Panc1 (cell line): ENCODE measurements around the gene CAMK2B. TPM values are rescaled to one million over a fixed set of nuclear protein-coding genes. Genes with fewer than 3 reads are reported as not detected.

ENCODE experiments used
- ATAC-seq: fragments of 200-7000 bp; cut with Tn5 transposase; 2 replicates; pipeline ENCODE4 v1.9.1; 2020; ENCODE audit warnings: mild to moderate bottlenecking, moderate library complexity
- BruUV-seq: library from RNA; stranded (reverse); fragments of 400-500 nt; replicated peaks from 2 replicates; lab custom pipeline; 2021; lab: Mats Ljungman, UMichigan
- CTCF ChIA-PET: fragments of 300-600 bp; sonication (Branson Sonifier 250); formaldehyde crosslinking; loops from one replicate; lab custom pipeline; 2022; ENCODE audit warnings: antibody characterized with exemption; lab: Charles Lee
- POLR2A ChIA-PET: fragments of 300-600 bp; sonication (Branson Sonifier 250); formaldehyde crosslinking; loops from one replicate; lab custom pipeline; 2022; ENCODE audit warnings: antibody characterized with exemption; lab: Charles Lee
- DNase-seq: peaks from one replicate; pipeline ENCODE4 v3.0.0-alpha.2; 2010; ENCODE audit warnings: low read depth, low spot score
- H3K27ac ChIP-seq: 2 replicates; pipeline ENCODE4 v1.5.1; 2011; ENCODE audit warnings: mild to moderate bottlenecking, low read length, inconsistent platforms
- H3K27me3 ChIP-seq: fragments of 200-500 bp; sonication (Bioruptor generic); 2 replicates; pipeline ENCODE4 v1.6.0; 2014; ENCODE audit warnings: low read length, inconsistent platforms; ENCODE audit not compliant: control insufficient read depth, insufficient read depth
- H3K36me3 ChIP-seq: fragments of 200-500 bp; sonication (Bioruptor generic); 2 replicates; pipeline ENCODE4 v1.5.1; 2014; ENCODE audit warnings: inconsistent platforms, mild to moderate bottlenecking, low read length, moderate library complexity; ENCODE audit not compliant: control insufficient read depth, insufficient read depth
- H3K4me1 ChIP-seq: 2 replicates; pipeline ENCODE4 v1.5.1; 2011; ENCODE audit warnings: inconsistent platforms, mild to moderate bottlenecking, low read length, moderate library complexity; ENCODE audit not compliant: control insufficient read depth, insufficient read depth
- H3K4me3 ChIP-seq, 2 experiments: 2 replicates each; pipeline ENCODE4 v1.5.1; 2011 to 2012; ENCODE audit warnings: low read depth in 2 of 2, low read length in 2 of 2, mild to moderate bottlenecking in 2 of 2, inconsistent platforms in 1 of 2, moderate library complexity in 1 of 2
- H3K9me3 ChIP-seq: fragments of 200-500 bp; sonication (Bioruptor generic); 2 replicates; pipeline ENCODE4 v1.5.1; 2014; ENCODE audit warnings: low read depth, mild to moderate bottlenecking, inconsistent platforms, low read length, moderate library complexity; ENCODE audit not compliant: control insufficient read depth, insufficient read depth
- CTCF ChIP-seq: fragments of 450-650 bp; IDR thresholded peaks from 2 replicates; pipeline ENCODE4 v1.5.1; 2017; ENCODE audit warnings: mild to moderate bottlenecking
- POLR2AphosphoS5 ChIP-seq: IDR thresholded peaks from 2 replicates; pipeline ENCODE4 v1.6.1; 2012; ENCODE audit warnings: mild to moderate bottlenecking, low read depth, low read length, moderate library complexity
- SIN3A ChIP-seq: IDR thresholded peaks from 2 replicates; pipeline ENCODE4 v1.6.1; 2012; ENCODE audit warnings: low read depth, mild to moderate bottlenecking, low read length, moderate library complexity, borderline replicate concordance; ENCODE audit not compliant: insufficient read depth
- TCF7L2 ChIP-seq: IDR thresholded peaks from 2 replicates; pipeline ENCODE4 v1.6.1; 2011; ENCODE audit warnings: mild to moderate bottlenecking, low read depth, low read length, inconsistent platforms
- in situ Hi-C: cut with HindIII; loops from 2 replicates; pipeline ENCODE4 v1.10.0; 2016; ENCODE audit warnings: low sequenced_read_pairs, low pct_unique_long_range_greater_than_20kb
- intact Hi-C: fragments of 100-400 bp; cut with micrococcal nuclease; formaldehyde crosslinking; loops from one replicate; pipeline ENCODE4 v1.10.0; 2022; ENCODE audit not compliant: unreplicated experiment
- total RNA-seq: library from RNA; stranded (reverse); gene quantifications from one replicate; pipeline ENCODE4 v1.2.1, GENCODE V29; 2021; ENCODE audit not compliant: unreplicated experiment
- TF ChIP-seq, protein P1 (sequence below), 2 experiments: IDR thresholded peaks; 2 replicates each; pipeline ENCODE4 v1.6.1; 2011 to 2012; ENCODE audit warnings: low read depth in 2 of 2, control low read depth in 1 of 2, low read length in 1 of 2, mild to moderate bottlenecking in 1 of 2, moderate library complexity in 1 of 2; ENCODE audit not compliant: insufficient read depth in 1 of 2

The CAMK2B gene
- total RNA-seq, 1 experiment from 2014 or later, result 0.26 TPM

- DNase-seq, result no peak
- CTCF ChIA-PET, result no interaction called here
Observed at GRCh38 chr7:44325811-44326241, 432 bp upstream of the CAMK2B start.

GRCh38 chr7:44324481-44325200, 753 bp downstream of the CAMK2B start:
- in situ Hi-C loops, result loop anchor here (25.0 kb wide), 1 partner anchor 112 kb away; the partner anchor contains the start of gene YKT6
- TF ChIP-seq POLR2AphosphoS5 (no peak), CTCF (no peak), SIN3A (no peak), TCF7L2 (no peak)
- TF ChIP-seq, protein P1, sequence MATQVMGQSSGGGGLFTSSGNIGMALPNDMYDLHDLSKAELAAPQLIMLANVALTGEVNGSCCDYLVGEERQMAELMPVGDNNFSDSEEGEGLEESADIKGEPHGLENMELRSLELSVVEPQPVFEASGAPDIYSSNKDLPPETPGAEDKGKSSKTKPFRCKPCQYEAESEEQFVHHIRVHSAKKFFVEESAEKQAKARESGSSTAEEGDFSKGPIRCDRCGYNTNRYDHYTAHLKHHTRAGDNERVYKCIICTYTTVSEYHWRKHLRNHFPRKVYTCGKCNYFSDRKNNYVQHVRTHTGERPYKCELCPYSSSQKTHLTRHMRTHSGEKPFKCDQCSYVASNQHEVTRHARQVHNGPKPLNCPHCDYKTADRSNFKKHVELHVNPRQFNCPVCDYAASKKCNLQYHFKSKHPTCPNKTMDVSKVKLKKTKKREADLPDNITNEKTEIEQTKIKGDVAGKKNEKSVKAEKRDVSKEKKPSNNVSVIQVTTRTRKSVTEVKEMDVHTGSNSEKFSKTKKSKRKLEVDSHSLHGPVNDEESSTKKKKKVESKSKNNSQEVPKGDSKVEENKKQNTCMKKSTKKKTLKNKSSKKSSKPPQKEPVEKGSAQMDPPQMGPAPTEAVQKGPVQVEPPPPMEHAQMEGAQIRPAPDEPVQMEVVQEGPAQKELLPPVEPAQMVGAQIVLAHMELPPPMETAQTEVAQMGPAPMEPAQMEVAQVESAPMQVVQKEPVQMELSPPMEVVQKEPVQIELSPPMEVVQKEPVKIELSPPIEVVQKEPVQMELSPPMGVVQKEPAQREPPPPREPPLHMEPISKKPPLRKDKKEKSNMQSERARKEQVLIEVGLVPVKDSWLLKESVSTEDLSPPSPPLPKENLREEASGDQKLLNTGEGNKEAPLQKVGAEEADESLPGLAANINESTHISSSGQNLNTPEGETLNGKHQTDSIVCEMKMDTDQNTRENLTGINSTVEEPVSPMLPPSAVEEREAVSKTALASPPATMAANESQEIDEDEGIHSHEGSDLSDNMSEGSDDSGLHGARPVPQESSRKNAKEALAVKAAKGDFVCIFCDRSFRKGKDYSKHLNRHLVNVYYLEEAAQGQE (IDR thresholded peaks at IDR 0.05; ENCODE audit: insufficient read depth in 1 of 2, low read depth in 2 of 2, low read length in 1 of 2), result no peak
- ATAC-seq (peak; percentile 11; the same call in 1 of the 2 replicates), DNase-seq (no peak)
- no peak overlapping the region for H3K27ac ChIP-seq
- H3K9me3 ChIP-seq, result no peaks in the 10 kb centered on the region
- peak overlapping the region in 1 of 2 experiments; percentile 20; a peak in 1 of 4 replicates for H3K4me3 ChIP-seq
- no peaks in the 10 kb centered on the region for H3K36me3 ChIP-seq
- POLR2A ChIA-PET, result no interaction called here
- H3K4me1 ChIP-seq, result no peaks in the 10 kb centered on the region
- BruUV-seq, result no TSS peak
- intact Hi-C loops, result no loop called here
- CTCF ChIA-PET, result no interaction called here
- H3K27me3 ChIP-seq, result peaks cover 9% of the 10 kb centered on the region

More at GRCh38 chr7:44325811-44326241, 432 bp upstream of the CAMK2B start:
- POLR2A ChIA-PET, result no interaction called here
- peak; percentile 65 for ATAC-seq
- Histone ChIP-seq H3K9me3 (no peaks in the 10 kb centered on the region), H3K27ac (no peak overlapping the region), H3K27me3 (peaks cover 9% of the 10 kb centered on the region), H3K4me3 (0 out of 4 replicates have a peak overlapping the region, but pooled peaks of 1 of the 2 experiments have one; percentile 17), H3K4me1 (no peaks in the 10 kb centered on the region), H3K36me3 (no peaks in the 10 kb centered on the region)
- TF ChIP-seq SIN3A (no peak), TCF7L2 (no peak), POLR2AphosphoS5 (no peak), CTCF (no peak)
- TF ChIP-seq, protein P1 (IDR thresholded peaks at IDR 0.05; ENCODE audit: insufficient read depth in 1 of 2, low read depth in 2 of 2, low read length in 1 of 2), result no peak
- in situ Hi-C loops, result loop anchor here (25.0 kb wide), 1 partner anchor 114 kb away; the partner anchor contains the start of gene YKT6
- intact Hi-C loops, result no loop called here
- BruUV-seq, result no TSS peak
